Loucy (cell line): ENCODE data around the gene WDR64.

ENCODE experiments used
- H2AFZ ChIP-seq: fragments of 200-600 bp; sonication (generic); 2 replicates; pipeline ENCODE4 v1.6.0; 2016; ENCODE audit warnings: antibody characterized with exemption, mild to moderate bottlenecking, low read length, moderate library complexity
- H3F3A ChIP-seq: fragments of 200-600 bp; 2 replicates; pipeline ENCODE4 v1.6.0; 2016; ENCODE audit warnings: antibody characterized with exemption, low read depth, mild to moderate bottlenecking
- H3K27me3 ChIP-seq: fragments of 200-600 bp; sonication (generic); 2 replicates; pipeline ENCODE4 v1.6.1; 2014; ENCODE audit warnings: low read length, mild to moderate bottlenecking; ENCODE audit not compliant: insufficient read depth, poor library complexity, severe bottlenecking
- H3K36me3 ChIP-seq: fragments of 200-600 bp; sonication (generic); 2 replicates; pipeline ENCODE4 v1.6.1; 2016; ENCODE audit warnings: low read length; ENCODE audit not compliant: insufficient read depth
- H3K4me1 ChIP-seq: fragments of 200-600 bp; sonication (generic); 2 replicates; pipeline ENCODE4 v1.5.1; 2014; ENCODE audit warnings: low read length, mild to moderate bottlenecking; ENCODE audit not compliant: insufficient read depth, poor library complexity, severe bottlenecking
- H3K4me2 ChIP-seq: fragments of 200-600 bp; sonication (generic); 2 replicates; pipeline ENCODE4 v1.6.0; 2014; ENCODE audit warnings: antibody characterized with exemption, low read length, low read depth, mild to moderate bottlenecking; ENCODE audit not compliant: poor library complexity, severe bottlenecking
- H3K4me3 ChIP-seq: fragments of 200-600 bp; sonication (generic); 2 replicates; pipeline ENCODE4 v1.5.1; 2014; ENCODE audit warnings: low read length, mild to moderate bottlenecking, mixed read lengths; ENCODE audit not compliant: poor library complexity, severe bottlenecking
- H3K79me2 ChIP-seq: fragments of 200-600 bp; sonication (generic); 2 replicates; pipeline ENCODE4 v1.6.1; 2014; ENCODE audit warnings: low read length; ENCODE audit not compliant: insufficient read depth
- H3K9ac ChIP-seq: fragments of 200-600 bp; sonication (generic); 2 replicates; pipeline ENCODE4 v1.6.0; 2014; ENCODE audit warnings: mild to moderate bottlenecking, low read depth, low read length, moderate library complexity; ENCODE audit not compliant: poor library complexity, severe bottlenecking
- H3K9me2 ChIP-seq: fragments of 200-600 bp; sonication (generic); replicated peaks from 2 replicates; pipeline ENCODE4 v1.6.1; 2016; ENCODE audit warnings: low read depth, low read length, mixed read lengths
- H3K9me3 ChIP-seq: fragments of 200-600 bp; sonication (generic); 2 replicates; pipeline ENCODE4 v1.6.1; 2014; ENCODE audit warnings: mild to moderate bottlenecking, antibody characterized with exemption, low read length, low read depth; ENCODE audit not compliant: insufficient read depth
- H4K20me1 ChIP-seq: fragments of 200-600 bp; sonication (generic); 2 replicates; pipeline ENCODE4 v1.6.0; 2014; ENCODE audit warnings: antibody characterized with exemption, low read length, mild to moderate bottlenecking; ENCODE audit not compliant: insufficient read depth, poor library complexity, severe bottlenecking
- CTCF ChIP-seq: fragments of 200-600 bp; sonication (generic); conservative IDR thresholded peaks from 2 replicates; pipeline ENCODE4 v1.5.1; 2014; ENCODE audit warnings: mild to moderate bottlenecking, antibody characterized with exemption, low read length
- EZH2phosphoT487 ChIP-seq: fragments of 200-600 bp; IDR thresholded peaks from 2 replicates; pipeline ENCODE4 v1.6.1; 2018; ENCODE audit warnings: antibody characterized with exemption, mild to moderate bottlenecking, moderate library complexity, borderline replicate concordance

WDR64 gene

DNA sequence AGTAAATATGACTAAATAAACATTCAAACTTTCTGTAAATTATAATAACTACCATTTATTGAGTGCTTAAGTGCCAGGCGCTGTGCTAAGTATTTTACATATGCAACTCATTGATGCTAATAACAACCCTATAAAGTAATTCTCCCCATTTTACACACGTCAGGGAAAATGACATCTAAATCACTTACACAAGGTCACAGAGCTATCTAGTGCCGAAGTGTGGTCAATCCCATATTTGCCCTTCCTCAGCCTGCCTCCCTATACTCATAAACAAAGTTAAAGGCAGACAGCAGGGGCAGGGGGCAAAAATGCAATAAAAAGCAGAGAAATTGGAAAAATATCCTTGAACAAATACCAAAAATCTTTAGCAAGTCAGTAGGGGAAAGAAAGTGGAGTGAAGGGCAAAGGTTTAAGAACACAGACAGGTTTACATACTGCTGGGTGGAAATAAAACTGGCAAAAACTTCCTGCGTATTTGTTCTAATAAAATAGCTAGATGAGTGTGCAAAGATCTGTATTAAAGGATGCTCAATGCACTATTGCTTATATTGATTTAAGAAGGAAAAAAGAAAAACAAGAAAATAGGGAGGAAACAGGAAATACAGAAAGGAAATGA lies 72.8 kb downstream of the WDR64 start:
- no peaks in the 10 kb centered on the region for H3K9me2 ChIP-seq
- TF ChIP-seq CTCF: no peak
- TF ChIP-seq EZH2phosphoT487: no peak
- no peaks in the 10 kb centered on the region for H3K9me3 ChIP-seq
- H2AFZ ChIP-seq: no peak overlapping the region
- no peak overlapping the region for H3K9ac ChIP-seq
- no peaks in the 10 kb centered on the region for H3K79me2 ChIP-seq
- H3K4me2 ChIP-seq: no peak overlapping the region
- H3K4me3 ChIP-seq: no peak overlapping the region
- no peaks in the 10 kb centered on the region for H4K20me1 ChIP-seq
- H3K27me3 ChIP-seq: no peaks in the 10 kb centered on the region
- no peaks in the 10 kb centered on the region for H3K4me1 ChIP-seq
- H3F3A ChIP-seq: no peaks in the 10 kb centered on the region
- no peaks in the 10 kb centered on the region for H3K36me3 ChIP-seq

DNA sequence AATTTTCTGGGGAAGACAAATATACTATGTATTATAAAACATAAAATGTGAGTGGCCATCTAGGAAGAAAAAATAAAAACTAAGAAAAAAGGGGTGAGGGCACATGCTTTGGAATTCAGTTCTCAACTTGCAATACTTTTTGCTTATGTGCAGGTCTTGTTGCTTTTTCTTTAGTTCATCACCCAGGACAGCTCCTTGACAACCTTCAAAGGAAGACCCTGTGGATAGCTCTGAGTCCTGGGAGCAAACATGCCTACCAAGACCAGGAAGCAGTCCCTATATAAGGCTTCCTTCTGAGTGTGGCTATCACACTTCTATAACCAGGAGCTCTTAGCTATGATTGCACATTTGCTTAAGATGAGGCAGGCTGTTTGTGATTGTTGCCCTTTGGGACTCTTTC lies 78.0 kb downstream of the WDR64 start:
- no peaks in the 10 kb centered on the region for H3K4me1 ChIP-seq
- no peak overlapping the region for H3K4me2 ChIP-seq
- no peaks in the 10 kb centered on the region for H4K20me1 ChIP-seq
- H3K79me2 ChIP-seq: no peaks in the 10 kb centered on the region
- no peaks in the 10 kb centered on the region for H3K27me3 ChIP-seq
- H3K9me2 ChIP-seq: no peaks in the 10 kb centered on the region
- H2AFZ ChIP-seq: no peak overlapping the region
- no peaks in the 10 kb centered on the region for H3F3A ChIP-seq
- no peaks in the 10 kb centered on the region for H3K36me3 ChIP-seq
- no peaks in the 10 kb centered on the region for H3K9me3 ChIP-seq
- no peak overlapping the region for H3K9ac ChIP-seq
- TF ChIP-seq CTCF (no peak), EZH2phosphoT487 (no peak)
- H3K4me3 ChIP-seq: no peak overlapping the region

- no peak for TF ChIP-seq EZH2phosphoT487
- no peak for TF ChIP-seq CTCF
- H3K9me2 ChIP-seq: no peaks in the 10 kb centered on the region
- no peaks in the 10 kb centered on the region for H3F3A ChIP-seq
- no peaks in the 10 kb centered on the region for H3K27me3 ChIP-seq
- no peaks in the 10 kb centered on the region for H3K4me1 ChIP-seq
- H3K9me3 ChIP-seq: no peaks in the 10 kb centered on the region
- H2AFZ ChIP-seq: no peak overlapping the region
- H3K4me3 ChIP-seq: no peak overlapping the region
- no peaks in the 10 kb centered on the region for H3K36me3 ChIP-seq
- no peak overlapping the region for H3K9ac ChIP-seq
- no peaks in the 10 kb centered on the region for H4K20me1 ChIP-seq
- no peaks in the 10 kb centered on the region for H3K79me2 ChIP-seq
- H3K4me2 ChIP-seq: no peak overlapping the region
Measured at GRCh38 chr1:241733899-241734298, 81.8 kb downstream of the WDR64 start.
